GM12878 (cell line): ENCODE data around the gene SFT2D3. TPM values are rescaled to one million over a fixed set of nuclear protein-coding genes. Genes with fewer than 3 reads are reported as not detected.

Experiments
- CREM ChIP-seq: IDR thresholded peaks from 2 replicates; pipeline ENCODE4 v1.6.1; 2014; ENCODE audit warnings: antibody characterized with exemption, low read depth
- EED ChIP-seq: sonication (generic); IDR thresholded peaks from 2 replicates; pipeline ENCODE4 v1.6.1; 2016; ENCODE audit warnings: antibody characterized with exemption, low read depth
- HDGF ChIP-seq: fragments of 450-650 bp; IDR thresholded peaks from 2 replicates; pipeline ENCODE4 v1.6.1; 2016; ENCODE audit warnings: antibody characterized with exemption
- IKZF2 ChIP-seq, 2 experiments: fragments of 450-650 bp; IDR thresholded peaks; 2 replicates each; pipeline ENCODE4 v1.6.1; 2017; ENCODE audit warnings: mild to moderate bottlenecking in 2 of 2, moderate library complexity in 2 of 2
- KLF5 ChIP-seq: fragments of 450-650 bp; IDR thresholded peaks from 2 replicates; pipeline ENCODE4 v1.6.1; 2014; ENCODE audit warnings: mild to moderate bottlenecking; ENCODE audit not compliant: partially characterized antibody
- MXI1 ChIP-seq: fragments of 150-350 bp; IDR thresholded peaks from 2 replicates; pipeline ENCODE4 v1.6.1; 2011; ENCODE audit warnings: low read depth, mild to moderate bottlenecking, inconsistent platforms, low read length, improper control_type of control experiment
- MYB ChIP-seq: fragments of 150-350 bp; IDR thresholded peaks from 2 replicates; pipeline ENCODE4 v1.6.1; 2014; ENCODE audit warnings: mild to moderate bottlenecking, low read depth, low read length, borderline replicate concordance
- NFXL1 ChIP-seq: fragments of 450-650 bp; IDR thresholded peaks from 2 replicates; pipeline ENCODE4 v1.6.1; 2017; ENCODE audit warnings: antibody characterized with exemption, mild to moderate bottlenecking, borderline replicate concordance
- NFYA ChIP-seq: IDR thresholded peaks from 2 replicates; pipeline ENCODE4 v1.6.1; 2011; ENCODE audit warnings: low read depth, mild to moderate bottlenecking, low read length, improper control_type of control experiment, borderline replicate concordance
- NR2F1 ChIP-seq: fragments of 450-650 bp; conservative IDR thresholded peaks from 2 replicates; pipeline ENCODE4 v1.6.1; 2017; ENCODE audit warnings: mild to moderate bottlenecking
- NRF1 ChIP-seq: conservative IDR thresholded peaks from 2 replicates; pipeline ENCODE4 v1.6.1; 2011; ENCODE audit warnings: mild to moderate bottlenecking, low read depth, low read length, improper control_type of control experiment
- RCOR1 ChIP-seq: conservative IDR thresholded peaks from 2 replicates; pipeline ENCODE4 v1.6.1; 2012; ENCODE audit warnings: low read depth, low read length, improper control_type of control experiment
- RUNX3 ChIP-seq: IDR thresholded peaks from 2 replicates; pipeline ENCODE4 v1.6.1; 2012; ENCODE audit warnings: low read length, inconsistent platforms
- SMARCA5 ChIP-seq: fragments of 450-650 bp; IDR thresholded peaks from 2 replicates; pipeline ENCODE4 v1.6.1; 2017; ENCODE audit warnings: mild to moderate bottlenecking
- SMC3 ChIP-seq: IDR thresholded peaks from 2 replicates; pipeline ENCODE4 v1.6.1; 2011; ENCODE audit warnings: low read length, improper control_type of control experiment, borderline replicate concordance
- SREBF1 ChIP-seq: IDR thresholded peaks from 2 replicates; pipeline ENCODE4 v1.6.1; 2012; ENCODE audit warnings: mild to moderate bottlenecking, low read length
- TCF3 ChIP-seq: IDR thresholded peaks from 2 replicates; pipeline ENCODE4 v1.6.1; 2012; ENCODE audit warnings: low read depth, mild to moderate bottlenecking, low read length, borderline replicate concordance; ENCODE audit not compliant: insufficient read depth
- ZNF217 ChIP-seq: fragments of 450-650 bp; IDR thresholded peaks from 2 replicates; pipeline ENCODE4 v1.6.1; 2017; ENCODE audit warnings: antibody characterized with exemption, mild to moderate bottlenecking
- ZNF274 ChIP-seq: IDR thresholded peaks from one replicate; pipeline ENCODE4 v1.8.0; 2011; ENCODE audit not compliant: insufficient read length, insufficient read depth
- ZNF384 ChIP-seq: IDR thresholded peaks from 2 replicates; pipeline ENCODE4 v1.6.1; 2012; ENCODE audit warnings: low read depth, mild to moderate bottlenecking, low read length, improper control_type of control experiment, borderline replicate concordance
- polyA plus RNA-seq, 11 experiments: library from polyadenylated mRNA; depleted of rRNA in 4 of 11; unstranded in 6 of 11; stranded (reverse) in 5 of 11; fragments of >200 nt; fragmentation: Nextera tagmentation in 4 of 11; fragmentation: Illumina TruSeq in 1 of 11; extraction: Ambion mirVana in 4 of 11; extraction: Trizol in 1 of 11; gene quantifications; 1 replicate in 1 of 11; 2 replicates in 10 of 11; pipeline versions ENCODE4 v1.2.1 to v1.2.3, GENCODE V29; 2011 to 2016; ENCODE audit warnings: inconsistent platforms in 2 of 11, missing spikeins in 2 of 11, low read depth in 1 of 11
- total RNA-seq, 4 experiments: library from RNA; depleted of rRNA in 3 of 4; stranded (reverse); fragments of >200 nt in 3 of 4; fragmentation: Illumina TruSeq in 1 of 4; extraction: Trizol in 1 of 4; gene quantifications; 2 replicates each; pipeline versions ENCODE4 v1.2.1 to v1.2.3, GENCODE V29; 2013 to 2021
- TF ChIP-seq, protein P1 (sequence below): fragments of 450-650 bp; formaldehyde crosslinking; IDR thresholded peaks from 2 replicates; pipeline ENCODE4 v1.4.0; 2022; ENCODE audit warnings: mild to moderate bottlenecking, moderate library complexity
- TF ChIP-seq, protein P2 (sequence below): fragments of 450-650 bp; IDR thresholded peaks from 2 replicates; pipeline ENCODE4 v1.6.1; 2017; ENCODE audit warnings: low read depth, mild to moderate bottlenecking, moderate library complexity
- TF ChIP-seq, protein P3 (sequence below): IDR thresholded peaks from 2 replicates; pipeline ENCODE4 v1.6.1; 2012; ENCODE audit warnings: low read depth, low read length, improper control_type of control experiment
- TF ChIP-seq, protein P4 (sequence below): IDR thresholded peaks from 2 replicates; pipeline ENCODE4 v1.6.1; 2011; ENCODE audit warnings: mild to moderate bottlenecking, low read depth, low read length, moderate library complexity; ENCODE audit not compliant: insufficient replicate concordance

The SFT2D3 gene
- total and polyA plus RNA-seq, 10 of the 15 experiments (the other 5 are each of a cell fraction or from before 2014, with no cell fraction given) = 4.2 to 8.4 (median 6.6) TPM; not detected in 4

DNA sequence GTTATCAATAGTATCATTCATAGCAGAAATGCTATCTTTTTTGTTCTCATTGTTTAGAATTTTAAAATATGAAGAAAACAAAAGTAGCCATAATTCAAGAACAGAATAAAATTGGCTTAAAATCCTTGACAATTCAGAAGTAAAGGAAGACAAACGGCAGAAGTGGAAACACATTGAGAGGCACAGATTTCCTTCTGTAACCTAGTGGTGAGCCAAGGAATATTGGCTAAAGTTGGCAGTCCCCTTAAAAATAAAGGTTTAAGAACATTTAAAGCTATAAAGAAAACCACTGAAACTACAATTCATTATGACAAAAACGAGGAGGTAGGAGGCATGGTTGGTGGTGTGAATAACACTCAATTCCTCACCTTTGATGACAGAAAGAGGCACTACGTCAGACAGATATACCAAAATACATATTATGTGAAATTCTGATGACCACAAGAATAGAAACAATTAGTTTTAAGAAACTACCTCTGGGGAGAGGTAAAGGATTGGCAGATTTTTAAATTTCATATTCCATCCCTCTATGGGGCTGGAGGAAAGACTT, 42.3 kb downstream of the SFT2D3 start (continued):
- TF ChIP-seq, protein P1, sequence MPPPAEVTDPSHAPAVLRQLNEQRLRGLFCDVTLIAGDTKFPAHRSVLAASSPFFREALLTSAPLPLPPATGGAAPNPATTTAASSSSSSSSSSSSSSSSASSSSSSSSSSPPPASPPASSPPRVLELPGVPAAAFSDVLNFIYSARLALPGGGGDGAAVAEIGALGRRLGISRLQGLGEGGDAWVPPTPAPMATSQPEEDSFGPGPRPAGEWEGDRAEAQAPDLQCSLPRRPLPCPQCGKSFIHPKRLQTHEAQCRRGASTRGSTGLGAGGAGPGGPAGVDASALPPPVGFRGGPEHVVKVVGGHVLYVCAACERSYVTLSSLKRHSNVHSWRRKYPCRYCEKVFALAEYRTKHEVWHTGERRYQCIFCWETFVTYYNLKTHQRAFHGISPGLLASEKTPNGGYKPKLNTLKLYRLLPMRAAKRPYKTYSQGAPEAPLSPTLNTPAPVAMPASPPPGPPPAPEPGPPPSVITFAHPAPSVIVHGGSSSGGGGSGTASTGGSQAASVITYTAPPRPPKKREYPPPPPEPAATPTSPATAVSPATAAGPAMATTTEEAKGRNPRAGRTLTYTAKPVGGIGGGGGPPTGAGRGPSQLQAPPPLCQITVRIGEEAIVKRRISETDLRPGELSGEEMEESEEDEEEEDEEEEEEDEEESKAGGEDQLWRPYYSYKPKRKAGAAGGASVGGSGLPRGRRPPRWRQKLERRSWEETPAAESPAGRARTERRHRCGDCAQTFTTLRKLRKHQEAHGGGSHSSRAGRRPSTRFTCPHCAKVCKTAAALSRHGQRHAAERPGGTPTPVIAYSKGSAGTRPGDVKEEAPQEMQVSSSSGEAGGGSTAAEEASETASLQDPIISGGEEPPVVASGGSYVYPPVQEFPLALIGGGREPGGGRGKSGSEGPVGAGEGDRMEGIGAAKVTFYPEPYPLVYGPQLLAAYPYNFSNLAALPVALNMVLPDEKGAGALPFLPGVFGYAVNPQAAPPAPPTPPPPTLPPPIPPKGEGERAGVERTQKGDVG (CRISPR knock-in tag) = no peak
- TF ChIP-seq IKZF2 (IDR thresholded peaks at IDR 0.05) = peak; percentile 80 to 86
- TF ChIP-seq ZNF217 = no peak
- TF ChIP-seq CREM = peak; percentile 63; the same call in 1 of the 2 replicates
- no peak for TF ChIP-seq SMC3
- peak; percentile 76 for TF ChIP-seq MXI1
- TF ChIP-seq TCF3 = no peak
- TF ChIP-seq RCOR1 = no peak
- no peak for TF ChIP-seq MYB
- TF ChIP-seq SREBF1 = no peak
- no peak for TF ChIP-seq ZNF384
- TF ChIP-seq RUNX3 = peak; percentile 81
- no peak for TF ChIP-seq NRF1
- TF ChIP-seq NFXL1 = no peak
- no peak for TF ChIP-seq ZNF274
- no peak for TF ChIP-seq HDGF
- TF ChIP-seq, protein P2, sequence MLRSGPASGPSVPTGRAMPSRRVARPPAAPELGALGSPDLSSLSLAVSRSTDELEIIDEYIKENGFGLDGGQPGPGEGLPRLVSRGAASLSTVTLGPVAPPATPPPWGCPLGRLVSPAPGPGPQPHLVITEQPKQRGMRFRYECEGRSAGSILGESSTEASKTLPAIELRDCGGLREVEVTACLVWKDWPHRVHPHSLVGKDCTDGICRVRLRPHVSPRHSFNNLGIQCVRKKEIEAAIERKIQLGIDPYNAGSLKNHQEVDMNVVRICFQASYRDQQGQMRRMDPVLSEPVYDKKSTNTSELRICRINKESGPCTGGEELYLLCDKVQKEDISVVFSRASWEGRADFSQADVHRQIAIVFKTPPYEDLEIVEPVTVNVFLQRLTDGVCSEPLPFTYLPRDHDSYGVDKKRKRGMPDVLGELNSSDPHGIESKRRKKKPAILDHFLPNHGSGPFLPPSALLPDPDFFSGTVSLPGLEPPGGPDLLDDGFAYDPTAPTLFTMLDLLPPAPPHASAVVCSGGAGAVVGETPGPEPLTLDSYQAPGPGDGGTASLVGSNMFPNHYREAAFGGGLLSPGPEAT = peak; percentile 86
- no peak for TF ChIP-seq SMARCA5
- no peak for TF ChIP-seq NR2F1
- no peak for TF ChIP-seq KLF5
- TF ChIP-seq, protein P3, sequence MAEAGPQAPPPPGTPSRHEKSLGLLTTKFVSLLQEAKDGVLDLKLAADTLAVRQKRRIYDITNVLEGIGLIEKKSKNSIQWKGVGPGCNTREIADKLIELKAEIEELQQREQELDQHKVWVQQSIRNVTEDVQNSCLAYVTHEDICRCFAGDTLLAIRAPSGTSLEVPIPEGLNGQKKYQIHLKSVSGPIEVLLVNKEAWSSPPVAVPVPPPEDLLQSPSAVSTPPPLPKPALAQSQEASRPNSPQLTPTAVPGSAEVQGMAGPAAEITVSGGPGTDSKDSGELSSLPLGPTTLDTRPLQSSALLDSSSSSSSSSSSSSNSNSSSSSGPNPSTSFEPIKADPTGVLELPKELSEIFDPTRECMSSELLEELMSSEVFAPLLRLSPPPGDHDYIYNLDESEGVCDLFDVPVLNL = no peak
- TF ChIP-seq EED = no peak
- no peak for TF ChIP-seq NFYA
- TF ChIP-seq, protein P4, sequence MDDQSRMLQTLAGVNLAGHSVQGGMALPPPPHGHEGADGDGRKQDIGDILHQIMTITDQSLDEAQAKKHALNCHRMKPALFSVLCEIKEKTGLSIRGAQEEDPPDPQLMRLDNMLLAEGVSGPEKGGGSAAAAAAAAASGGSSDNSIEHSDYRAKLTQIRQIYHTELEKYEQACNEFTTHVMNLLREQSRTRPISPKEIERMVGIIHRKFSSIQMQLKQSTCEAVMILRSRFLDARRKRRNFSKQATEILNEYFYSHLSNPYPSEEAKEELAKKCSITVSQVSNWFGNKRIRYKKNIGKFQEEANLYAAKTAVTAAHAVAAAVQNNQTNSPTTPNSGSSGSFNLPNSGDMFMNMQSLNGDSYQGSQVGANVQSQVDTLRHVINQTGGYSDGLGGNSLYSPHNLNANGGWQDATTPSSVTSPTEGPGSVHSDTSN = no peak
